Heart right ventricle (tissue), 16 donors: Measurements from ENCODE around the gene ELF5. TPM values are rescaled to one million over a fixed set of nuclear protein-coding genes. Genes with fewer than 3 reads are reported as not detected.

Source experiments
- ATAC-seq, 8 donors: fragments of 200-7000 bp; cut with Tn5 transposase; one replicate each; pipeline ENCODE4 v1.9.1; 2020; ENCODE audit warnings: mild to moderate bottlenecking in 8 of 8, moderate library complexity in 8 of 8, moderate number of reproducible peaks in 1 of 8
- DNase-seq, 2 donors: peaks; one replicate each; pipeline ENCODE4 v3.0.0-alpha.2; 2020
- H3K27ac ChIP-seq, 10 donors: fragments of 200-600 bp; sonication (generic) in 2 of 10; one replicate each; pipeline versions ENCODE4 v1.5.0 to v1.8.0; 2020 to 2022; ENCODE audit warnings: mild to moderate bottlenecking in 3 of 10
- H3K27me3 ChIP-seq, 7 donors: fragments of 200-600 bp; one replicate each; pipeline ENCODE4 v1.8.0; 2021 to 2022; ENCODE audit warnings: mild to moderate bottlenecking in 2 of 7
- H3K36me3 ChIP-seq, 9 donors: fragments of 200-600 bp; sonication (generic) in 1 of 9; one replicate each; pipeline versions ENCODE4 v1.5.0 to v1.8.0; 2020 to 2022; ENCODE audit warnings: mild to moderate bottlenecking in 2 of 9
- H3K4me1 ChIP-seq, 9 donors: fragments of 200-600 bp; sonication (generic) in 1 of 9; one replicate each; pipeline versions ENCODE4 v1.5.0 to v1.8.0; 2020 to 2022; ENCODE audit warnings: mild to moderate bottlenecking in 4 of 9
- H3K4me3 ChIP-seq, 10 donors: fragments of 200-600 bp; sonication (generic) in 2 of 10; one replicate each; pipeline versions ENCODE4 v1.5.0 to v1.8.0; 2020 to 2022; ENCODE audit warnings: mild to moderate bottlenecking in 7 of 10, moderate library complexity in 2 of 10
- H3K9me3 ChIP-seq, 11 donors: fragments of 200-600 bp in 10 of 11; sonication (generic) in 2 of 11; one replicate each; pipeline versions ENCODE4 v1.5.0 to v1.8.0; 2013 to 2022; ENCODE audit warnings: mild to moderate bottlenecking in 2 of 11, control low read depth in 1 of 11, moderate library complexity in 1 of 11
- WGBS, 2 donors: extraction: QIAGEN DNeasy Blood & Tissue Kit; methylation state at CpG; one replicate each; pipeline ENCODE4 v1.1.7; 2013; ENCODE audit warnings: inconsistent platforms in 1 of 2; 5-methylcytosine and 5-hydroxymethylcytosine counted together
- intact Hi-C, 10 donors: fragments of 100-400 bp; cut with DNase I; formaldehyde crosslinking; loops; one replicate each; pipeline versions ENCODE4 v1.11.1 to v1.14.2; 2022
- polyA plus RNA-seq, 2 donors: library from polyadenylated mRNA; stranded (reverse); fragments of 200-250 nt; gene quantifications; one replicate each; pipeline ENCODE4 v1.2.3, GENCODE V29; 2013
- total RNA-seq, 10 donors: library from RNA; stranded (reverse); fragmentation: NEBNext Ultra II Directional in 3 of 10; extraction: Animal tissue kit (Norgen Biotek cat#: 25700) in 3 of 10; gene quantifications; one replicate each; pipeline versions ENCODE4 v1.2.1 to v1.2.4, GENCODE V29; 2021 to 2023
- TF ChIP-seq, protein P1 (sequence below), 9 donors: fragments of 200-600 bp; sonication (generic) in 2 of 9; IDR thresholded peaks; one replicate each; pipeline versions ENCODE4 v1.5.0 to v1.8.0; 2021 to 2022; ENCODE audit warnings: antibody characterized with exemption in 9 of 9, mild to moderate bottlenecking in 5 of 9, moderate library complexity in 1 of 9
- donor health status: Arrhythmogenic right ventricular cardiomyopathy.
- donor health status: ischemic (EF 13 %, LVEDD 7.1; RV severe dilation, severe dysfunction).
- donor health status: healthy with polysubstance abuse.
- donor health status: DM: no; HTN: yes; CAD: no.
- donor health status: DM: no; HTN: no; CAD: no.
- donor health status: ischemic (EF 25% LVEDD 6.9; RV normal size, moderate dysfunction).
- donor health status: ischemic (EF 25% LVEDD 5.7; RV mildly dilated, moderate dysfunction).
- donor health status: healthy.
- donor health status: DM: yes; HTN: yes; CAD: no.
- donor health status: Ischemic cardiomyopathy.
- donor health status: ischemic (EF 35%, LVEDD 5.7; RV mildly dilated, moderate dysfunction).
- donor health status: nonischemic (EF 11% LVEDD 7.7; RV severe dilation, severe dysfunction).
- donor health status: DM: yes; HTN: yes; CAD: no.
- donor health status: PGD.
- donor health status: ischemic (EF 29% LVEDD 5.4; RV normal size, mild dysfunction).
- donor health status: nonischemic (EF 23%, LVEDD 6.1; RV moderate dilation, normal function).

The ELF5 gene
- total and polyA plus RNA-seq, 12 donors = not detected

DNA sequence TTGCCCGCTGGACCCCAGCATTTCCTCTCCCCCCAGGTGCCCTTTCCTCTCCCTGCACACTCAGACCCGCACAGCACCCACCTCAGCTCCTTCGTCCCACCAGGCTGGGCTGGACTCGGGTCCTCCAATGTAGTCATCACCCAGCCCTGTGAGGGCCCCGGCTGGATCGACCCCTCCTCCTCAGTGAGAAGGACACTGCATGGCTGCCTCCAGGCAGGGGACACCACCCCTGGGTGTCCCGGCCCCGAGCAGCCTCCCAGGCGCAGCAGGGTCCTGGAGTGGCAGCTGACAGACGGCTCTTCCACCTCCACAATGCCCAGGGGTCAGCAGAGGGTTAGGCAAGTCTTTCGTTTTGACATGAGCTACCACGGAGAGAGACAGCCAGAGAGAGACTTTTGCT lies 11.1 kb upstream of the ELF5 start:
- H3K27me3 ChIP-seq = peaks cover 0 to 24% (median 9%) of the 10 kb centered on the region in 7 donors
- H3K4me3 ChIP-seq = no peak overlapping the region
- no peaks in the 10 kb centered on the region for H3K36me3 ChIP-seq
- TF ChIP-seq, protein P1, sequence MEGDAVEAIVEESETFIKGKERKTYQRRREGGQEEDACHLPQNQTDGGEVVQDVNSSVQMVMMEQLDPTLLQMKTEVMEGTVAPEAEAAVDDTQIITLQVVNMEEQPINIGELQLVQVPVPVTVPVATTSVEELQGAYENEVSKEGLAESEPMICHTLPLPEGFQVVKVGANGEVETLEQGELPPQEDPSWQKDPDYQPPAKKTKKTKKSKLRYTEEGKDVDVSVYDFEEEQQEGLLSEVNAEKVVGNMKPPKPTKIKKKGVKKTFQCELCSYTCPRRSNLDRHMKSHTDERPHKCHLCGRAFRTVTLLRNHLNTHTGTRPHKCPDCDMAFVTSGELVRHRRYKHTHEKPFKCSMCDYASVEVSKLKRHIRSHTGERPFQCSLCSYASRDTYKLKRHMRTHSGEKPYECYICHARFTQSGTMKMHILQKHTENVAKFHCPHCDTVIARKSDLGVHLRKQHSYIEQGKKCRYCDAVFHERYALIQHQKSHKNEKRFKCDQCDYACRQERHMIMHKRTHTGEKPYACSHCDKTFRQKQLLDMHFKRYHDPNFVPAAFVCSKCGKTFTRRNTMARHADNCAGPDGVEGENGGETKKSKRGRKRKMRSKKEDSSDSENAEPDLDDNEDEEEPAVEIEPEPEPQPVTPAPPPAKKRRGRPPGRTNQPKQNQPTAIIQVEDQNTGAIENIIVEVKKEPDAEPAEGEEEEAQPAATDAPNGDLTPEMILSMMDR (IDR thresholded peaks at IDR 0.05) = no peak
- no peaks in the 10 kb centered on the region for H3K9me3 ChIP-seq
- WGBS, 2 donors = 69 to 73% methylated on average over 12 of the region's 12 CpGs
- no peaks in the 10 kb centered on the region for H3K4me1 ChIP-seq
- H3K27ac ChIP-seq = no peak overlapping the region
- intact Hi-C loops = no loop called here
- no peak for DNase-seq
- ATAC-seq = no peak

DNA sequence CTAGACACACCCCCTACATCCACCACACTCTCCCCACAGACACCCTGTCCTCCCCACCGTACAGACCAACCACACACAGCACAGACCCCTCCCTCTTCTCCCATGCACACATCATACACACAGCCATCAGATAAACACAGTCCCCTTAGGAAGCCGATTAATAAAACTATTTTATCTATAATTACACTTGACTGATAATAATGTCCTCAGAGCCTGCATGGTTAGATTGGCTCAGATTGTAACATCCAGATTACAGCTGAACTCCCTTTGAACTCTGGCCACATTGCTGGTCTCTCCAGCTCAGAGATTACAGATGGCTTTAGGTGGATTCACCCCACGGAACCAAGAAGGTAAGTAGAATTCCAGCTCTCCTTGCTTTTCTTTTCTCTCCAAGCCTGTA lies 9.5 kb upstream of the ELF5 start:
- Histone ChIP-seq H3K36me3 (no peaks in the 10 kb centered on the region), H3K9me3 (no peaks in the 10 kb centered on the region), H3K4me3 (no peak overlapping the region), H3K27me3 (peaks cover 0 to 20% (median 9%) of the 10 kb centered on the region in 7 donors), H3K27ac (no peak overlapping the region), H3K4me1 (no peaks in the 10 kb centered on the region)
- DNase-seq = no peak
- TF ChIP-seq, protein P1 (IDR thresholded peaks at IDR 0.05) = no peak
- intact Hi-C loops = no loop called here
- 43 to 46% methylated on average over 3 of the region's 3 CpGs for WGBS, 2 donors
- no peak for ATAC-seq

- Histone ChIP-seq H3K9me3 (no peaks in the 10 kb centered on the region), H3K4me1 (no peaks in the 10 kb centered on the region), H3K36me3 (no peaks in the 10 kb centered on the region), H3K4me3 (no peak overlapping the region), H3K27me3 (peaks cover 0 to 20% (median 9%) of the 10 kb centered on the region in 7 donors), H3K27ac (no peak overlapping the region)
- ATAC-seq = no peak
- TF ChIP-seq, protein P1 (IDR thresholded peaks at IDR 0.05) = no peak
- DNase-seq = no peak
- intact Hi-C loops = no loop called here
- WGBS, 2 donors = 76 to 86% methylated on average over 2 of the region's 2 CpGs
Observed at GRCh38 chr11:34522188-34522587, 8.6 kb upstream of the ELF5 start.

DNA sequence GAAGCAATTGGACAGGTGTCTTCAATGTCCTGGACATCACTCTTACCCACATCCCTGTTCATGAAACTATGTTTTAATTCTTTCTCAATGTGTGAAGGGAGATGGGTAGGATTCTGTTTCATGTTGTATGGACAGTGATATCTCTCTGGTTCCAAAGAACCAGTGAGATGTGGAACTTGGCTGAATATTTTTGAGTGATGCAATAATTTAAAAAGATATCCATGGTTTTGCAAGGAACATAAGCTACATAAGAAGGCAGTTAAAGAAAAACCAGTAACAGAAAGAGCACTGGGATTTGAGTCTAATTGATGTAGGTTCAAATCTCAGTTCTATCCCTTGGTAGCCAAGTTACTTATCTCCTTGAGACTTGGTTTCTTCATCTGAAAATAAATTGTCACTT lies 7.7 kb upstream of the ELF5 start:
- no peaks in the 10 kb centered on the region for H3K4me1 ChIP-seq
- TF ChIP-seq, protein P1 (IDR thresholded peaks at IDR 0.05) = no peak
- intact Hi-C loops = no loop called here
- no peaks in the 10 kb centered on the region for H3K36me3 ChIP-seq
- no peak overlapping the region for H3K4me3 ChIP-seq
- DNase-seq (no peak), ATAC-seq (no peak)
- H3K9me3 ChIP-seq = no peaks in the 10 kb centered on the region
- H3K27ac ChIP-seq = no peak overlapping the region
- peaks cover 0 to 19% (median 9%) of the 10 kb centered on the region in 7 donors for H3K27me3 ChIP-seq
